HepG2 (cell line): Measurements from ENCODE around the gene ALCAM. TPM values are rescaled to one million over a fixed set of nuclear protein-coding genes. Genes with fewer than 3 reads are reported as not detected.

Experiments
- ATAC-seq: fragments of 200-7000 bp; cut with Tn5 transposase; 3 replicates; pipeline ENCODE4 v1.9.1; 2020; ENCODE audit warnings: mild to moderate bottlenecking, moderate library complexity
- BruUV-seq: library from RNA; stranded (reverse); fragments of 400-500 nt; replicated peaks from 2 replicates; lab custom pipeline; 2021; lab: Mats Ljungman, UMichigan
- CTCF ChIA-PET: fragments of 300-600 bp; formaldehyde crosslinking; extraction: SDS; loops from one replicate; lab custom pipeline; 2021; ENCODE audit warnings: low total read pairs, inconsistent platforms, low intra/inter-chr PET ratio; lab: Yijun Ruan, JAX
- POLR2A ChIA-PET: fragments of 350-600 bp; sonication (Branson Sonifier 250); formaldehyde crosslinking; loops from one replicate; lab custom pipeline; 2020; ENCODE audit warnings: antibody characterized with exemption, inconsistent platforms; lab: Yijun Ruan, JAX
- DNase-seq: peaks from one replicate; pipeline ENCODE4 v3.0.0-alpha.2; 2015; ENCODE audit warnings: low spot score
- FAIRE-seq: peaks from 3 replicates; lab custom pipeline; 2011; peaks lifted over from hg19 to GRCh38; lab: Jason Lieb, UNC
- H2AFZ ChIP-seq: one replicate; pipeline ENCODE4 v1.6.1; 2011; ENCODE audit warnings: low read length, inconsistent platforms
- H3K27ac ChIP-seq: fragments of 300-600 bp; 3 replicates; pipeline ENCODE4 v1.8.0; 2011; ENCODE audit warnings: mixed run types, mild to moderate bottlenecking, mixed read lengths, low read length, inconsistent platforms; ENCODE audit not compliant: insufficient read depth; ENCODE audit errors: extremely low read length
- H3K27me3 ChIP-seq, 2 experiments: fragments of 200-600 bp in 1 of 2; 2 replicates in 1 of 2; 3 replicates in 1 of 2; pipeline versions ENCODE4 v1.6.0 to v1.8.0; 2011; ENCODE audit warnings: low read length in 2 of 2, mild to moderate bottlenecking in 2 of 2, moderate library complexity in 2 of 2, inconsistent platforms in 1 of 2; ENCODE audit not compliant: insufficient read depth in 2 of 2, control insufficient read depth in 1 of 2
- H3K36me3 ChIP-seq, 2 experiments: fragments of 200-600 bp in 1 of 2; replicated peaks in 1 of 2; 2 replicates in 1 of 2; 3 replicates in 1 of 2; pipeline versions ENCODE4 v1.5.1 to v1.8.0; 2011; ENCODE audit warnings: low read length in 2 of 2, inconsistent platforms in 1 of 2; ENCODE audit not compliant: insufficient read depth in 2 of 2, control insufficient read depth in 1 of 2
- H3K4me1 ChIP-seq: 2 replicates; pipeline ENCODE4 v1.5.1; 2012; ENCODE audit warnings: low read length, inconsistent platforms; ENCODE audit not compliant: insufficient read depth
- H3K4me2 ChIP-seq: 2 replicates; pipeline ENCODE4 v1.6.0; 2011; ENCODE audit warnings: low read depth, low read length, inconsistent platforms
- H3K4me3 ChIP-seq, 3 experiments: fragments of 200-600 bp in 1 of 3; sonication (generic), shearing (Covaris generic) in 1 of 3; replicated peaks in 1 of 3; 2 replicates each; pipeline ENCODE4 v1.5.1; 2011 to 2016; ENCODE audit warnings: low read length in 3 of 3, inconsistent platforms in 2 of 3, low read depth in 2 of 3, mild to moderate bottlenecking in 2 of 3, control low read depth in 1 of 3, mixed read lengths in 1 of 3; ENCODE audit not compliant: insufficient read depth in 1 of 3
- H3K79me2 ChIP-seq: one replicate; pipeline ENCODE4 v1.6.1; 2011; ENCODE audit warnings: low read length, inconsistent platforms; ENCODE audit not compliant: insufficient read depth
- H3K9ac ChIP-seq: 2 replicates; pipeline ENCODE4 v1.6.0; 2011; ENCODE audit warnings: mild to moderate bottlenecking, low read depth, low read length, inconsistent platforms; ENCODE audit not compliant: insufficient read depth
- H3K9me3 ChIP-seq: 2 replicates; pipeline ENCODE4 v1.5.1; 2012; ENCODE audit warnings: mild to moderate bottlenecking, low read length
- H4K20me1 ChIP-seq: 2 replicates; pipeline ENCODE4 v1.6.0; 2011; ENCODE audit warnings: inconsistent platforms, mild to moderate bottlenecking, low read length, moderate library complexity; ENCODE audit not compliant: insufficient read depth
- CBX1 ChIP-seq: IDR thresholded peaks from one replicate; pipeline ENCODE4 v1.6.1; 2016; ENCODE audit warnings: antibody characterized with exemption, low read depth
- FOXP1 ChIP-seq, 2 experiments: fragments of 450-650 bp in 1 of 2; IDR thresholded peaks; 2 replicates each; pipeline ENCODE4 v1.6.1; 2017 to 2018; ENCODE audit warnings: antibody characterized with exemption in 1 of 2
- HOXA7 ChIP-seq: sonication (generic); formaldehyde crosslinking; IDR thresholded peaks from 2 replicates; pipeline ENCODE4 v1.8.1; 2022; ENCODE audit warnings: mild to moderate bottlenecking, missing genetic modification reagents, moderate library complexity
- IRF9 ChIP-seq: sonication (generic); formaldehyde crosslinking; IDR thresholded peaks from 2 replicates; pipeline ENCODE4 v1.8.0; 2022; ENCODE audit warnings: missing genetic modification reagents, mild to moderate bottlenecking, borderline replicate concordance
- MEF2D ChIP-seq: sonication (generic); formaldehyde crosslinking; IDR thresholded peaks from 2 replicates; pipeline ENCODE4 v1.5.1; 2020; ENCODE audit warnings: mild to moderate bottlenecking, missing genetic modification reagents
- MIER3 ChIP-seq: IDR thresholded peaks from 2 replicates; pipeline ENCODE4 v1.6.1; 2016; ENCODE audit warnings: missing compliant biosample characterization, borderline replicate concordance
- NPAS2 ChIP-seq: sonication (generic); formaldehyde crosslinking; IDR thresholded peaks from 2 replicates; pipeline ENCODE4 v1.8.0; 2022; ENCODE audit warnings: mild to moderate bottlenecking, missing genetic modification reagents, borderline replicate concordance
- PHB2 ChIP-seq: fragments of 450-650 bp; IDR thresholded peaks from 2 replicates; pipeline ENCODE4 v1.6.1; 2018; ENCODE audit not compliant: partially characterized antibody
- SAP130 ChIP-seq: IDR thresholded peaks from 2 replicates; pipeline ENCODE4 v1.6.1; 2016; ENCODE audit warnings: low read depth
- TAF1 ChIP-seq: sonication (generic); formaldehyde crosslinking; IDR thresholded peaks from 2 replicates; pipeline ENCODE4 v1.4.0; 2020; ENCODE audit warnings: missing genetic modification reagents
- TFDP1 ChIP-seq: IDR thresholded peaks from 2 replicates; pipeline ENCODE4 v1.6.1; 2016; ENCODE audit warnings: missing compliant biosample characterization, missing genetic modification reagents, borderline replicate concordance
- ZNF230 ChIP-seq: sonication (generic); formaldehyde crosslinking; IDR thresholded peaks from 2 replicates; pipeline ENCODE4 v1.4.0; 2020; ENCODE audit warnings: mild to moderate bottlenecking, missing genetic modification reagents
- ZNF318 ChIP-seq: sonication (generic); formaldehyde crosslinking; IDR thresholded peaks from 2 replicates; pipeline ENCODE4 v1.4.0; 2020; ENCODE audit warnings: mild to moderate bottlenecking, missing genetic modification reagents
- in situ Hi-C: cut with HindIII; loops from 2 replicates; pipeline ENCODE4 v1.10.0; 2017; ENCODE audit warnings: low pct_unique_long_range_greater_than_20kb; ENCODE audit not compliant: extremely low pct_ligation_motif_present
- intact Hi-C: fragments of 100-400 bp; cut with micrococcal nuclease; formaldehyde crosslinking; loops from one replicate; pipeline ENCODE4 v1.10.0; 2022; ENCODE audit not compliant: unreplicated experiment
- polyA plus RNA-seq, 8 experiments: library from polyadenylated mRNA; depleted of rRNA in 3 of 8; stranded (reverse) in 7 of 8; unstranded in 1 of 8; fragments of >200 nt; fragmentation: Illumina TruSeq in 4 of 8; extraction: Trizol in 4 of 8; gene quantifications; 2 replicates each; pipeline versions ENCODE4 v1.2.1 to v1.2.3, GENCODE V29; 2011 to 2016; ENCODE audit warnings: low read depth in 4 of 8, missing spikeins in 1 of 8, mixed read lengths in 1 of 8; ENCODE audit not compliant: insufficient read depth in 1 of 8
- total RNA-seq, 5 experiments: library from RNA; depleted of rRNA; stranded (reverse); fragments of >200 nt; fragmentation: Illumina TruSeq; extraction: Trizol; gene quantifications; 2 replicates each; pipeline ENCODE4 v1.2.3, GENCODE V29; 2016; ENCODE audit warnings: low read depth in 1 of 5

Gene ALCAM
- total and polyA plus RNA-seq, 2 of the 13 experiments (the other 11 are each of a cell fraction or from before 2014, with no cell fraction given): 26.0 to 33.1 TPM

- TF ChIP-seq NPAS2 (CRISPR knock-in tag) (no peak), ZNF230 (CRISPR knock-in tag) (no peak)
- TF ChIP-seq, all 625 proteins: peak for 0
Measured at GRCh38 chr3:105526360-105527111, 159.8 kb downstream of the ALCAM start (continued).

GRCh38 chr3:105527535-105527934, 160.8 kb downstream of the ALCAM start:
- H3K36me3 ChIP-seq: peaks cover 3 to 14% of the 10 kb centered on the region in 2 experiments; a peak in 3 of 5 replicates
- FAIRE-seq (no peak), DNase-seq (no peak), ATAC-seq (peak; percentile 46; the same call in 2 of the 3 replicates)
- no TSS peak for BruUV-seq
- no peaks in the 10 kb centered on the region for H3K9me3 ChIP-seq
- POLR2A ChIA-PET: no interaction called here
- intact Hi-C loops: no loop called here
- H3K27me3 ChIP-seq: no peaks in the 10 kb centered on the region
- H3K79me2 ChIP-seq: no peaks in the 10 kb centered on the region
- CTCF ChIA-PET: no interaction called here
- no peak overlapping the region for H3K4me2 ChIP-seq
- no peaks in the 10 kb centered on the region for H3K4me1 ChIP-seq
- H3K9ac ChIP-seq: no peak overlapping the region
- H2AFZ ChIP-seq: no peak overlapping the region
- in situ Hi-C loops: no loop called here
- H3K4me3 ChIP-seq: no peak overlapping the region
- no peak overlapping the region for H3K27ac ChIP-seq
- H4K20me1 ChIP-seq: no peaks in the 10 kb centered on the region
- no peak for TF ChIP-seq IRF9 (CRISPR knock-in tag)
- TF ChIP-seq SAP130 (CRISPR knock-in tag): no peak
- TF ChIP-seq MEF2D (CRISPR knock-in tag): no peak
- TF ChIP-seq TFDP1 (CRISPR knock-in tag): no peak
- no peak for TF ChIP-seq MIER3
- no peak for TF ChIP-seq ZNF318 (CRISPR knock-in tag)
- no peak for TF ChIP-seq HOXA7 (CRISPR knock-in tag)
- no peak for TF ChIP-seq PHB2
- TF ChIP-seq FOXP1 (IDR thresholded peaks at IDR 0.05): no peak
- TF ChIP-seq FOXP1 (CRISPR knock-in tag; IDR thresholded peaks at IDR 0.05): no peak
- no peak for TF ChIP-seq CBX1
- TF ChIP-seq TAF1 (CRISPR knock-in tag): no peak
